ENCODE data around the gene TDRD9.

GRCh38 chr14:104047761-104048160 lies 119.5 kb downstream of the TDRD9 start:
- no peak for TF ChIP-seq POLR2A (IDR thresholded peaks at IDR 0.05; ENCODE audit: low read depth)
- no peak for TF ChIP-seq CTCF (IDR thresholded peaks at IDR 0.05)
- no peak for TF ChIP-seq POLR2AphosphoS5 (IDR thresholded peaks at IDR 0.05)

Data from esophagus muscularis mucosa (tissue), 3 donors.